GM21515 (cell line): ENCODE measurements around the gene ARHGAP15.

Experiments used
- ATAC-seq: cut with Tn5 transposase; IDR thresholded peaks from one replicate; pipeline ENCODE4 v1.9.1; 2021; ENCODE audit not compliant: unreplicated experiment

The ARHGAP15 gene

DNA sequence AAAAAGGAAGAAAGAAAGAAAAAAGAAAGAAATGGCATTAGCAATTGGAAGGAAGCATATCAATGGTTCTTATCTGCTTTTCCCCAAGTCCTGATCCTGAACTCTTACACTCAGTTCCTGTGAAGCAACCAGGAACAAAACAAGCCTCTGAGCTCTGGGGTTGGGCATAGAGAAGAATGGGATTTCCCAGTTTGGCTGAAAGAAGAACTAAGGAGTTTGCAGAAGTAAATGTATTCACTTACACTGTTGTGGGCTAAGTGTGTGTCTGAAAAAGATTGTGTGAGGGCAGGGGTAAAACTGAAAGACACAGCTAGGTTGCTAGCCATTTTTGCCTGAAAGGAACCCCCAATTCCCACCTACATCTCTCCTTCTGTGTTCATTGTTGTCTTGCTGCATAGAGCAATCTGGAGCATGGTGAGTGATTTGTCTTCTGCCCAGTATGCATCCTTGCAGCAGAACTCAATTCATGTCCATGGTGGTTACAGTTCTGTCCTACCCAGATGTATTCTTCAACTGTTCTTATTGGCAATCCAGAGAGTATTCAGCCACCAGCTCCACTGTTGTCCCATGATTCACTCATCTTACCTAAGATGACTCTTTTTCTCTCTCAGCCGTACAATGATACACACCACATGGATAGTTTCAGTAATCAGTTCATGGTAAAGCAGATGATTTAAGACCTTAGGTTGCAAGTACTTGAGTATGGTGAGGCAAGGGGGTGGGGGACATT lies 348.7 kb downstream of the ARHGAP15 start:
- no peak for ATAC-seq

DNA sequence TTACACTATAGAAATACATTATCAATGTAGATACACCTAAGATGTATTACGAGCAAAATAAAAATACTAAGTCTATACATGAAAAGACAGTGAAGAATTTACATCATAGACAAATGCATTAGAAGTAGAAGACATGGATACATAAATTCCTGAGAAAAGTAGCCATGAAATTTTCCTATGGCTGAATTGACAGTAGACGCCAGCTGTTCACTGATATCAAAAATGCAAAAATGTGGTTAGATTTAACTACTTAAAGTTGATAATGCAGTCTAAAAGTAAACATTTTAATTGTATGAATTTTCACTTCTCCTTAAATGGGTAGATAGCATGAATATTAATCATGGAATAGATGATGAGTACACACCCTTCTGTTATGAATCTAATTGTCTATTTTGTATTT lies 350.9 kb downstream of the ARHGAP15 start:
- no peak for ATAC-seq

DNA sequence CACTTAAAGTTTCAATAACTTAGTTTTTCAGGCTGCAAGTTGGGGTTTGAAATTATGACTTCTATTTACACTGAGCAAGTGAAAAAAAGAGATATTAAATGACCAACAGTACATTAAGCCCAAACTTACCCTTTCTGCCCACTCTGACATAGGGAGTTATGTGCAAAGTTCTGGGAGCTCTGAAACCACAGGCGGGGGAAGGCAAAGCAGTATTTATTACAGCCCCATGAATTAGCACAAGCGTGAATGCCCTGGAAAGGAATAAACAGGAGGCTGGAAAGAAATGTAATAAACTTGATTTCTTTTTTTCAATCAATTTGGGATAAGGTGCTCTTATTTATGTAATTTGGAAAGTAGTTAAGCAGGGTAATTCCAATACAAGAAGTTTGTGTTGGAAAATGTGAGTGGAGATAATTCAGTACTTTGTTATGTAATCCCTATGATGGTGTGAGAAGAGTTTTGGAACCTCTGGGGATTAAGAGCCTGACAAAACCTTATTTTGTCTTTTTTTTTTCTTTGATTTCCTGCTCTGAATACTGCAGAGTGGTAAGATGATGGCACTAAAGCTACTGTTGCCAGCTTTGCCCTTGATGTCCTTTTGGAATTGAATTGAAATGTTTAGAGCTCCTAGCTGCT lies 351.5 kb downstream of the ARHGAP15 start:
- no peak for ATAC-seq

DNA sequence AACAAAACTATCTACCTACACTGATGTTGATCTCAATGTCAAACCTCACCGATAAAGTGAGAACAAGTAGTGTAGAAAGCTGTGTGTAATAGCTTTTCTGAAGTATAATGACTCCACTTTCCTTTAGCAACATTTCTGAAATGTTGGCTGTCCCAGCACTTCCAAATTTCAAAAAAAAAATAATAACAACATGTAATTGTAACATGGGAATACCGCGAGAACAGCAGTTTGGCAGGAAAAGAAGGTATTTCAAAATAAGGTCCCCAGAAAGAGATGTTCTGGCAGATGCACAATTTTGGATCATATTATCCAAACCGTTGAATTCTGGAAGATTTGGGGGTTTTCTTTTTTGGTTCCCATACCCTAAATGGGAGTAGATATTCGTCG lies 352.0 kb downstream of the ARHGAP15 start:
- ATAC-seq = no peak

DNA sequence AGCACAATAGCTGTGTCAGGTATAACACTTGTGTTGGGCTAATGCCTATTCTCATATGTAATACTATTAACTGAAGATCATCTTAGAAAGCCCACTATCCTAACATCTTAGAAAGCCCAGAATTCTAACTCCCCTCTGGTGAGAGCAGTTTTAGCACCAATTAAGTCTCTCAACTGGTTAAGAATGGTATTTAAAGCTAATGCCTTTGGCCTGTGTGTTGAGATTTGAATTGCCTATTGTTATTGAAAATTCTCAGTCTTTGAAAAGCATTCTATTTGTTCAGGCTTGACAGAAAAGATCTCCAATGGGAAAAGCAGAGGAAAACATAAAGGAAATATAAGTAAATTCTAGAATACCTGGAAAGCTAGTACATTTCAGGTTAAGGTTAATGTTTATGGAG lies 352.5 kb downstream of the ARHGAP15 start:
- ATAC-seq = no peak

DNA sequence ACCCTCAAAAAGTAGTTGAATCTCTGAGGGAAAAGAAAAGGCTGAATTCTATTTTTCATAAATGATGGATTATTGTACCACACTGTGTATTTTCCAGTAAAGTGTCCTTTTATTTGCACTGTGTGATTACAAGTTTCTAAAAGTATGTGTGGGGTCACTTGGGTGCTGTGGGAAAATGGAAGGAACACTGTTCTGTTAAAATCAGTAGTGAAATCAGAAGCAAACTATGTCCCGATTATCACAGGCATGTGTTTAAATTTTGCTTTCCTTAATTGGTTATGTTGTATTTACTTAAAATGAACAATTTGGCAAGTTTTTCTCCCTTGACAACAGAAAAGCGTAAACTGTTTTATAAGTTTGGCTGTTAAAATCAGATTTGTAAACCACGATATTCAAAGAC lies 353.1 kb downstream of the ARHGAP15 start:
- ATAC-seq = no peak

DNA sequence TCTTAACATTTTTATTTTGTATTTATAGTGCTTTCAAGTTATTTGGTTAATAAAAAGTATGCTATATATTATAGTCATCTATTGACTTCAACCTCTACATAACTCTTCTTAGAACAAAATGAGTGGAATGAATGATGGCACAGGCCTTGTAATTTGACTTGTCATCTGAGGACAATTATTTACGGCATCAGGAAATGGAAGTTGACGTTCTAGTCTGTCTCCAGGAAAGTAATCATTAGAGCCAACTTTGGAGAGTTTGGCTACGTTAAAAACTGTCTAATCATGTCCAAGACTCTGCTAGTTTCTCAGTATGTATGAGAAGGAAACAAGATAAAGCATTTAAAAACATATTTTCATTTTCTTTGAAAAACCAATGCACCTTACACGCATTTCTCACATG lies 353.6 kb downstream of the ARHGAP15 start:
- ATAC-seq = no peak

DNA sequence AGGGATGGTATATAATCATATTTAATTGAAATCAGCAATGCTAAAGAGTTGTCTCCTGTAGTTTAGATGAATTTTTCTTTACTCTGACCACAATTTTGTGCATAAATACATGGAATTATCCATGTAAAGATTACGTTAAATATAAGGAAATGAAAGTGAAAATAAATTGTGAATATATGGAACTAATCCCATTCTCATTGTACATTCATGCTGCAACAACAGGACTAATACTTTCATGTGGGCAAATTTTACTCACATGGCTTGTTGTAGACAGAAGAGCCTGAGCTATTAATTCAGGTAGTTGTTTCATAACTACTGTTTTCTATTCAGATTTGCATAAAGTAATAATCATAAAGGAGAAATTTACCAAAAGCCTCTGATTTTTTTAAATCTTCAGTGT lies 357.8 kb downstream of the ARHGAP15 start:
- ATAC-seq = no peak

DNA sequence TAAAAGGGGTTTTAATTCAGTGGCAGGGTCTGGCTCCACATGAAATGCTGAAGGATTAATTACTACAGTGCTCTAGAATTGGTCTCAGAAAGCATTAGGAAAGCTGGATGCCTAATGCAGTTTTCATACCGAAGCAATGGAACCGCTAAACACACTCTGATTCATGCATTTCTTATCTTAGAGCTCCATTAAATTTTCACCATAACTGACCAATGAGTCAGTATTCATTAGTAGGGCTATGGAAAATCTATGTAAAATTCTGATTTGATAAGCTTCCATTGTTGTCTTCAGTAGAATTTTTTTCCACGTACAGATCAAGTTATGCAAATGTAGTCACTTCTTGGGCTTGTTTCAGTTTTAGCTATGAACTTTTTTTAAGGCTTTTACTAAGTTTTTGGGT lies 359.9 kb downstream of the ARHGAP15 start:
- no peak for ATAC-seq

DNA sequence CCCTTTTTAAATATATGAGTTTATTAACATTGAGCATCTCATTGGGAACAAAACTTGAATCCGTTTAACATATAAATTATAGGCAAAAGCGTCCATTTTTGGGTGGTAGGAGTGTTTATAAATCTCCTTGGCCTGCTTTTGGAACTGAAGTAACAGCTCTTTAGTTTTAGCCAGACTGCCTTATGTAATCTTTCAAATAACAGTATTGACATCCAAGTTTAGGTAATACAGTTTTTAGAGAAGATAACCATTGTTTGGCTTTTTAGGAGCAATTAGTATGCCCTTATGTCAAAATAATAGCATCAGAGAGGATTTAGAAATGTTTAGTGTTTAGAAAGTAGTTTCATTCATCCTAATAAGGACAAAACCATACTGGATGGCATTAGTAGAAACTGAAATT lies 361.9 kb downstream of the ARHGAP15 start:
- no peak for ATAC-seq

DNA sequence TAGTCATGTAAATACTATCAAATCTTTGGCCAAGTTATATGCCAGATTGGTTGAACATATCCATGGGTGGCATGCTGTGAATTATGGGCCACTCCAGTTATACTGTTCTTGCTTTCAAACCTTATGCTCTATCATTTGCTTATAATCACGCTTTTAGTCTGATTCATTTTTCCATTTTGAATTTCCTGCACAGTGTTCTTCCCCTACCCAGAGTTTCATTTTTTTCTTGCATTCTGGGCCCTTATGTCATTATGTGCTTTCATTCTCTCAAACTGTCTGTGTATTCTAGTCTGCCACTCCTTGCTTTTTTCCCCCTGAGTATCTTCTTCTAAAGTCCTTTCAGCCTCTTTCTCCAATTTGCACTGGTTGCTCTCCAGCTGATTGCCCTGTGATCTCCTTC lies 364.1 kb downstream of the ARHGAP15 start:
- no peak for ATAC-seq

DNA sequence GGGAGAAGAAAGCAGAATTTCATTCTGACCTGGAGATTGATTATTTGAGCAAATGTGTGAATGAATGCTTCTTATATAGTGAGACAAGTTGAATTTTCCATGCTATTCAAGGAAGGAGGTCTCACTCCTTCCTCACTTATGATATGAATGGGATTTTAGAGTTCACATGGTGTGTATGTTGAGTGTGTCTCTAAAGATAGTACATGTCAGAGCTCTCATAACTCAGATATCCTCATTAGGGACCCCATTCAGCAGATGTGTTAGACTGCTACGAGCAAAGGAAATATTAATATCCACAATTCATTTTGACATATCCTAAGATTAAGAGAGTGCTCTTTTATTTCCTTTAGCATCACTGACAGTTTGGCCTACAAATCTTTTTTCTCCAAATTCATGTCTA lies 368.5 kb downstream of the ARHGAP15 start:
- no peak for ATAC-seq

DNA sequence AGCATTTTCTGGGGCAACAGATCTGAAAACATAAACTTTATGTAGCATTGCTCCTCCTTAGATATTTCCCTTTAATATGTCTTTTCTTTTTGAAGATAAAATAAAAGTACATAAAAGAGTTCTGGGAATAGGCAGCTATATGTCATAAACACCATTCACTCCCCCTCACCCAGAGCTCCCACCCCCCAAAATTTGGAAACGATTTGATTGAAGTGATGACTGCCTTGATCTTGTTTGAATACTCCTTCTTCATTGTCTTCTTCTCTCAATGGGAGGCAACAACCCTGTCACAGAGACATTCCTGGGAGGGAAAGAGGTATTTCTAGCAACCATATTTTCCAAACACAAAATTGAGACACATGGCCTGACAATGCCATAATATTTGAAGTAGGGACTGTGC lies 369.3 kb downstream of the ARHGAP15 start:
- no peak for ATAC-seq

DNA sequence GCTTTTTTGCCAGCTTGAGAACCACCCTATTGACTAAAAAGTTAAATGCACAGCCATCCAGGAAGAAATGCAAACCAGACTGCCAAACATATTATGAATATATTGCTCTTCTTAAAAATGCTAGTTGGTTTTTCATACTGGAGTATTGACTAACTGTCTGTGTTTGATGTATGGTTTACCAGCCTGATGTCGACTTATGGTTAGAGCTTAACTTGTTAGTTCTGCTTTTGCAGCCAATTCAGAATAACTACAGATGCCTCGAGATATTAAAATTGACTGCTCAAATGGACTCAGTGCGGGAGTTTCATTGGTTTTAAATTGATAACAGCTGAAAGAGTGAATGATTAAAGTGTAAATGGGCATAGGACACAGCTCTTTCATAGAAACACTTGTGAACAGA lies 369.8 kb downstream of the ARHGAP15 start:
- ATAC-seq = no peak

DNA sequence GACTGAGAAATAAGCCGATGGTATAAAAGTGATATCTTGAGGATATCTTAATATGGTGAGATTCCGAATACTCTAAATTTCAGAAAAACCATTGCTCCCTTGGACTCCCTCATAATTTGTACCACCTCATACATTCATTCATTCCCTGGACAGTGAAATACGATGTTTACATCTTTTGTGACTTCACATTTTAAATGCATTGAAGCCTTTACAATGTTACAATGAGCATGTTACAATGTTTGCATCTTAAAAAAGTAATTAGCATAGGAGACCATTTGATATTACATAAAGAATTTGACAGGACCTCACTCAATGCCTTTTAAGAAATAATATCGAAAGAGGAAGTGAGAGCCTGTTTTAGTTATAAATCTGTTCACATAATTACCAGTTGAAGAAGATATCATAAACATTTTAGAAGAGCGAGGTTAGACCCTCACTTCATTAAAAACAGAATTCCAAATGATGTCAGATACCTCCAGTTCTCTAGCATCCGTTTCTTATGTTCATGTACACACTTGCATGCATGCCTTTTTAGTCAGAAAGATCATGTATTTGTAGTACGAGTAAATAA lies 372.0 kb downstream of the ARHGAP15 start:
- ATAC-seq = no peak

DNA sequence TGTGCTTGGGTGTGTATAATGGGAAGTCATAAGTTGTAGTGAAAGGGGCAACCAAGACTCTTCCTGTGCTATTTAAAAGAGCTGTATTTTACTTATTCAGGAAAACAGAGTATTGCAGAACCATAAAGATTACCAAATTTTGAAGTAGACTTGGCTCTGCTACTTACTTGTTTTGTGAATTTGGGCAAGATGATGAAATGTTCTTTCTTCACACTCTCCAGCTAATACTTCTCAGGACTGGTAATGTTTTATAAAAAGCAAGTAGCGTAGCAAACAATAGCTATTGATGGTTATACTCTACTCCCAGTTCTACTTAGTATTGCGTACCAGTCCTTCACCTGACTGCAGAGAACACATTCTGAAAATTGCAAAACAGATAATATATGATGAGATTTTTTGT lies 374.1 kb downstream of the ARHGAP15 start:
- ATAC-seq = no peak

DNA sequence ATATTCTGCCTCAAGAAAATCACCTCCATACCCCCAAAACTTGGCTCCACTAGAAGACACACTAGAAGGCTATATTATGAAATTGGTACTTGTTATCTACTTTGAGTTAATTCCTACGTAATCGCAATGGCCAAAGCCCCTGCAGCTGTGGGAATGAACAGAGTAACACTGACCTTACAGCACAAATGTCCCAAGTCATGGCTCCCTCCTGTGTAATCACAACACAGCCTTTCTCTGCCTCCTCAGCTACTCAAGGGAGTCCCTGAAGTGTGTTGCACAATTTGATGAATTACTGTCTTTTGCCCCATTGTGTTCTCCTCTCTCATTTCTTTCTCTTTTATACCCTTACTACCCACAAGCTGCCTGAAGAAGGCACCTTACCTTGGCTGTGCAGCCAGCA lies 375.2 kb downstream of the ARHGAP15 start:
- ATAC-seq = no peak

DNA sequence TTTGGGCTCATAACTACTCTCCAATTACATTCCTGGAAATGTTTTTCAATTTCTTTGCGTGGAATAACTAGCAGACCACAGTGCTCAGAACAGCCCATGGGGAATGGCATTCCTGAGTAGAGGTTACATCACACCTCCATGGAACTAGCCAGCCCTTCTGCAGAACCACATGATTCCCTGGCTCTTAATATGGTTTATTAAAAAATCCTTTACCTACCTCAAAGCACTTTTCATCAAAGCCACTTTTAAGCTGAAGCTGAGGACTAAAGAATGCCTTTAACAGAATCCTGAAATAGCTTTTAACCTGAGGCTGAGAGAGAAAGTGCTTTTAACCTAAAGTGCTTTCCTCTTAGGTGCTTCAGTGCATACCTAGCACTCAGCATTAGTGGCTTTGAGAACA lies 376.3 kb downstream of the ARHGAP15 start:
- no peak for ATAC-seq

DNA sequence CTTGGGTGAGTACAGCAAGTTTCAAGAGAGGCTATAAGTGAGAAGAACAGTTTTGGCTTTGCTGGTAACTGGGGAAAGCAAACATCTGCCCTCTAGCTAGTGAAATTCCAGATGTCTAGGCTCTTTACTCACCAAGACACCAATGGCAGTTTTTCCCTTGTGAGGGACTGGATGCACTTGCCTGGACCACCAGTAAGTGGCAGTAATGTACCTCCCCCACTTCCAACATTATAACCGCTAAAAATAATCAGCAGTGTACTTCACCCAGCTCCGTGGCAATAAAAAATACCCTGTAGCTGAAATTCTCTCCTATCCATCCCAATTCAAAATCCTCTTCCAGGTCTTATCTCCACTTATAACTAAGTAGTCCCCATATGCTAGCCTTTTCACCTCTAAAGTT lies 383.9 kb downstream of the ARHGAP15 start:
- ATAC-seq = peak; percentile 57

DNA sequence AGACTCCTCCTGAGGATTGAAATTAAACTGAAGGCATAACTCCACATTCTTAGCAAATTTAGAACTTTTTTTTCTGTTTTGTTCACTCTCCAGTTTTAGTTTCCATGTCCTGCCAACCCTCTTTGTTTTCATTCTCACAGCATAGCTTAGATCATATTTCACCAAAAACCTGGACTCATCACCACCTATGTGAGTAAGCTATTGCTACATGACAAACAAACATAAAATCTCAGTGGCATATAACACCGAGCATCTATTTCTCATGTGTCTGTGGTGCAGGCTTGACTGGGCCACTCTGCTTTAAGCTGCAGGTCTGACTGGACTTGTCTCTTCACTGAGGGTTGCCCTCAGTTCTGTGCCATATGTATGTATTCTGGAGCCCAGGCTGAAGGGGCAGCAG lies 385.2 kb downstream of the ARHGAP15 start:
- ATAC-seq = no peak

DNA sequence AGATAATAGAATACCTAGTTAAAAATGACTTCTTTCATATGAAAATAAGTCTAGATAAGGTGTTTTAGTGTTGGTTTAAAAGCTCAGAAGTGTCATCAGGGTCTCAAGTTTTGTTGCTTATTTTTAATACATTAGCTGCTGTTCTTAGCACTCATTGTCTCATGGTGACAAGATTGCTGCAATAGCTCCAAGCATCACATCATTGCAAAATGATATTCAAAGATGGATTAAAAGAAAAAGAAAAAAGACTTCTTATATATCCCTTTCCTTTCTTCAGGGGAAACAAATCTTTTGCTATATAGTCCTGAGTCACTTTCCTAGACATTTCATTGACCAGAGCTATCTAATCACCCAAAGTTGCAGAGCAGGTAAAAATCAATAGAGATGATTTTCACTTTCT lies 386.1 kb downstream of the ARHGAP15 start:
- ATAC-seq = no peak

DNA sequence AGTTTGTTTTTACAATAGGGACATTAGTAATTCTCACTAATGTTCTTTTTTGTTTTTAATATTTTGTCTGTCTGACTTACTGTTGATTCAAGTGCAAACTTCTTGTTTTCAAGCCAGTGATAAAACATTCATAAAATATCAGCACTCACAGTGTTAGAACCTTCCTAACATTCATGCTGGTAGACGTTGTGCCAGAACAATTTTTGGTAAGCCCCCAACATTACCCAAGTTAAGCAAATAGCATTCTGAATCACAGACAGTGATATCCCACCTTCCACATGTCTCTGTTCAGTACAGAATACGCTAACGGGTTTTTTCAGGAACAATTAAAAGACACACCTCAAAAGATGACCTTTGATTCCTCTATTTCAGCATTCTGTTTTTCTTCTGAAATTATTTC lies 390.3 kb downstream of the ARHGAP15 start:
- ATAC-seq = no peak

DNA sequence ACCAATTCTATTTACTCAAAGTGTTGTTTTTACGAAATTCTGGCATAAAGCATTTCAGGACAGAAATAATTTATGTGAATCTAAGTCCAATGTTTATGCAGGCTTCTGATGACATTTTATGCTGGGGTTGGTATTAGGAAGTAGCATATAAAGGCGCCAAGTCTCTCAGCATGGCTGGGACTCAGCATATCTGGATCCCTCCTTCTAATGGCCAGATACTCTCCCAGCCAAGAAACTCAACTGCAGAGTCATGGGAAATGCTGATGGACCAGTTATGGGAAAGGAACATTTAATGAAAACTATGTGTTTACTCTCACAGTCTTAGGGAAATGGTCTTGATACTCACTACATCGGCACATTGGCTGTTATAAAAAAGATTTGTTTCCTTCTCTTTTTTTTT lies 392.2 kb downstream of the ARHGAP15 start:
- ATAC-seq = no peak
